IPS DF 4.7 (cell line): ENCODE measurements around the gene GMPPA.

Source experiments
- DNase-seq: peaks from one replicate; pipeline ENCODE4 v3.0.0-alpha.2; 2013; ENCODE audit warnings: low spot score; ENCODE audit errors: extremely low read depth

Gene GMPPA

DNA sequence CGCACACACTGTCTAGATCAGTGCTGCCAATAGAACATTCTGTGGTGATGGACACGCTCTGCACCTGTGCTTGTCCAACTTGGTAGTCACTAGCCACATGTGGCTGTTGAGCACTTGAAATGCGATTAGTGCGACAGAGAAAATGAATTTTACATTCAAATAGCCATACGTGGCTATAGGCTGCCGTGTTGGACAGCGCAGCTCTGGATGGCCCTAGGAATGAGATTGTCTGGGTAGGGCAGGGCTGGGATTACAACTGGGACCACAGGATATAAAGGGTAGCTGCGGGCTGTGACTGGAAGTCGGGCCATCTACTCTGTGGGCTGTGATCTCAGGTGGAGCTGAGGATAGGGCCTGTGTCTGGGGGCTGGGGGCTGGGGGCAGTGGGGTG is 20.8 kb downstream of the GMPPA start:
- DNase-seq: no peak

- no peak for DNase-seq
Observed at GRCh38 chr2:219520079-219520478, 21.4 kb downstream of the GMPPA start.

DNA sequence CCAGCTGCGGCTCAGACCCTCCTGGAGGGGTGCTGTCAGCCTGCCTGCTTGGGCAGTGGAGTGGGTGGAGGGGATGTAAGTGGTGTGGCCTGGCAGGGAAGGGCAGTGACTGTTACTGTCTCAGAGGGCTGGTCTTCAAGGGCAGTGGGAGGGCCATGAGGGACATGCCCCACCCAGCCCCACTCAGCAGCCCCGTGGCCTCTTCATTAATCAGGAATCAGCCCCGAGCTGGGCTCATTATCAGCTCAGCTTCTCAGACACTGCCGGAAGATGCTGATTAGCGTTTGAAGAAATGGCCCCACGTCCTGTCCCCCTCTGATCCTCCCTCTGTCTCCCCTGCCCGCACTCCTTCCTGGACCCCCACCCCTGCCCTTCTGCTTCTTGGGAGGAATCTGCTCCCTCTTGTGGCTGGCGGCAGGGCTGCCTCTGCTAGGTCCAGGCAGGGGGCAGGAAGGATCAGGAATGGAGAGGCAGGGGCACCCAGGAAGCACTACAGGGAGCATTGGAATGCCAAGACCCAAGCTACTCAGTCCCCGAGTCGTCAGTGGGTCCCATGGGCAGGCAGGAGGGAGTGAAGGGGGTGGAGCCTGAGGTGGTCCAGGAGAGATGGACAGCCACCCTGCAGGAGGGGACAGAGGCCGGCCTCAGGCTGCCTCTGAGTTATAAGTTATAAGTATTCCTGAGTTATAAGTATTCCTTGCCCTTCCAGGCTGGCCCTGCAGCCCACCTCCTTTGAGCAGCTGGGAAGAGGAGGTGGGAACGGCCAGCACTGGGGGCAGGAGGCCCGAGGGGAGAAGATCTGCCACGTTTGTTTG is 22.6 kb downstream of the GMPPA start:
- DNase-seq: no peak

DNA sequence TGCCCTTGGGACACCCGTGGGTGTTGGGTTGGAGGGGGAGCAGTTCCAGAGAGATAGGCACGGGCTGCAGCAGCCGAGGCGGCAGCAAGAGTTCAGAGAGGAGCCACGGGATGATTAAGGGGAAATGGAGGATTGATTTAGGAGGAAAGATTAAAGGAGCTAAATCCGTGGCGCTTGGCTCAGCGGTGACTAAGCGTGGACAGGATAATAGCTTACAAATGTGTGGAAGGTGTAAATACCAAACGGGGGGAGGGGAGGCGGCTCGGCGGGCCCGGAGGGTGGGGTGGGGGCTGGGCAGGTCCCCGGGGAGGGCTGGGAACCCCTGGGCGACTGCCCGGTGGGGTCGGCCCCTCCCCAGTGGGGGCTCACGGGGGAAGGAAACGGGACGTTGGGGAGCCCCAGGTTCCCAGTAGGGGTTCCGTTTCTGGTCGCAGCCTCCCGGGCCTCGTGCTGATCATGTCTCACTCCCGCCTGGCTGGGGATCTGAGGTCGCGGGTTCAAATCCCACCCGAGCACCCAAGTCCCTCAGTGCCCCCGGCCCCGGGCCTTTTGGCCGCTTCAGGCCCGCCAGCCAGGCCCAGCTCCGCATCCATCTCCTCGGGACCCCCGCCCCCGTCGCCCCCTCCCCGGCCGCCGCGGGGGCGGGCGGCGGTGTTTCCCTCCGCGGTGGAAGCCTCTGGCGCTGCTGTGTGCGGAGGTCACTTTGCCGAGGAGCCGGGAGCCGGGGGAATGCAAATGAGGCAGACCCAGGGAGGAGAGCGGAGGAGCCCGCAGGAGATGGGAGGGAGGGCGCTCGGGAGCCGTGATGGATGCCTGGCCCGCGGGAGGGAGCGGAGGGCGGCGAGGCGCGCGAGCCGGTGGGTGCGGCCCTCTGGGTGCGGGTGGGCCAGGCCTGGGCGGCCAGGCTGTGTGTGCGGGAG is 23.7 kb downstream of the GMPPA start:
- DNase-seq: no peak

GRCh38 chr2:219523031-219523671 is 24.5 kb downstream of the GMPPA start:
- no peak for DNase-seq

- DNase-seq: no peak
Observed at GRCh38 chr2:219524817-219525216, 26.1 kb downstream of the GMPPA start.

DNA sequence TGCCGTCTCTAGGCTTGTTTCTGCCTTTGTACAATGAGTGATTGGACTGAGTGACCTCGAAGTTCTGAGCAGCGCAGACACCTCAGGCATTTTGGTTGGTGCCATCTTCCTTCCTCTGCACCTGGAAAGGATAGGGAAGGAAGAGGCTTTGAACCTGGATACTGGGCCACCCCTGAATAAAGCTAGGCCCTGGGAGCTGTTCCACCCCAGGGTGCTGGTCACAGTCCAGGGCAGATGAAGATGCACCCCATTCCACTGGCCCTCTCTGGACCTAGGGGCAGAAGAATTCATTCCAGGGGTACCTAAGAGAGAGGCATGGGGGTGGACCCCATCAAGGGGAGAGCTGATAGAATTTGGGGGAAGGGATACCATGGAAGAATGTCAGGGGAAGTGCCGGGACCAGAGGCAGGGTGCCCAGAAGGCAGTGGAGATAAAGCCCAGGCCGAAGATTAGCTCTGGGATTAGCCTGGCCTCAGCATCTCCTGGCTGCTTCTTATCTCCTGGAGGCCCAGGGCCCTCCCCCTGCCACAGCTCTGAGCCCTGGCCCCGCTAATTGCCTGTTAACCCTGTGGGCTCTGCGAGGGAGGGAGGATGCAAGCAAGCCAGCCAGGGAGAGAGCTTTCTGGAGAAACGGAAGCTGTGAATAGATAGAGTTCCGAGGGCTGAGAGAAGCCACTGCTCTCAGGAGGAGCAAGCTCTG is 27.0 kb downstream of the GMPPA start:
- DNase-seq: no peak

DNA sequence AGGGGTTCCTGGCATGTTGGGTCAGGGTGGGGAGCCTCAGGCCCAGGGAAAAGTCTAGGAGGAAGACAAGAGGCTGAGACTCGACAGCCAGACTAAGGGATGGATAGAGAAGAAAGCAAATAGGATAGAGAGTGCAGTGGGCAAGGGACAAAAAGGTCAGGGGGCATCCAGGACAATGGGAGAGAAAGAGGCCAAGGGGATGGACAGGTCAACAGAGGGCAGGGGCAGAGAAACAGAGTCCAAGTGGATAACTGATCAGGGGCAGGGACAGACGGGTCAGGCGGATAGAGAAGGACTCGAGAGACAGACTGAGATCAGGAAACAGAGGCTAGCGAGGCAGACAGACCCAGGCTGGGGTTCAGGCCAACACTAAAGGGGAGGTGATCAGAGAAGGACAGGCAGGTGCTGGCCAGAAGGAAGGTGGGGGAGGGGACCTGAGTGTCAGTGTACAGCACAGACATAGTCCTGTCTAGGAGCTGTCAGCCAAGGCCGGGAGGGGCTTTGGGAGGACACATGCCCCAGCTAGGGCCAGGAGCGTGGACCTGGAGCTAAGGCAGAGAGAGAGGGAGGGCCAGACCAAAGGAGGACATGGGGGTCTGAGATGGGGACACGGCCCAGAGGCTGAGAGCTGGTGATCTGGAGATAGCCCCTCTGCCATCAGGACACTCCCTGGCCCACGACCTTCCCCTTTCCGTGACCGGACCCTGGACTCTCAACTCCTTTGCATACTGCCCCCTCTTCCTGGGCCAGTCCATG is 27.8 kb downstream of the GMPPA start:
- no peak for DNase-seq

- DNase-seq: no peak
Observed at GRCh38 chr2:219527076-219527394, 28.3 kb downstream of the GMPPA start.

DNA sequence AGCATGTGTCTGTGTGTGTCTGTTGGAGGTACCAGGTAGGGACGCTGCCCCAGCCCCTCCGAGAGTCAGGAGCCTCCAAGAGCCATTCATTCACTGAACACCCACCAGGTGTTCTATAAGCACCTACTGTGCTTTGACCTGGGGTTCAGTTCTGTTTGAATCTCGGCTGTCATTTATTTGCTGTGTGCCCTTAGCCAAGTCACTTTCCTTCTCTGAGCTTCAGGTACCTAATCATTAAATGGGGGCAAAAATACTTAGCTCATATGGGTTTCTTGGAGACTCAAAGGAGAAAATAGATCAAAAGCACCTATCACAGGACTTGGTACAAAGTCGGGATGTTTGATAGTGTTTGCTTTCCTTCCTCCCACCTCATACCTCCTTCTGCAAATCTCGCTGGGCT is 28.8 kb downstream of the GMPPA start:
- DNase-seq: no peak

- no peak for DNase-seq
Observed at GRCh38 chr2:219530048-219530963, 31.6 kb downstream of the GMPPA start.

DNA sequence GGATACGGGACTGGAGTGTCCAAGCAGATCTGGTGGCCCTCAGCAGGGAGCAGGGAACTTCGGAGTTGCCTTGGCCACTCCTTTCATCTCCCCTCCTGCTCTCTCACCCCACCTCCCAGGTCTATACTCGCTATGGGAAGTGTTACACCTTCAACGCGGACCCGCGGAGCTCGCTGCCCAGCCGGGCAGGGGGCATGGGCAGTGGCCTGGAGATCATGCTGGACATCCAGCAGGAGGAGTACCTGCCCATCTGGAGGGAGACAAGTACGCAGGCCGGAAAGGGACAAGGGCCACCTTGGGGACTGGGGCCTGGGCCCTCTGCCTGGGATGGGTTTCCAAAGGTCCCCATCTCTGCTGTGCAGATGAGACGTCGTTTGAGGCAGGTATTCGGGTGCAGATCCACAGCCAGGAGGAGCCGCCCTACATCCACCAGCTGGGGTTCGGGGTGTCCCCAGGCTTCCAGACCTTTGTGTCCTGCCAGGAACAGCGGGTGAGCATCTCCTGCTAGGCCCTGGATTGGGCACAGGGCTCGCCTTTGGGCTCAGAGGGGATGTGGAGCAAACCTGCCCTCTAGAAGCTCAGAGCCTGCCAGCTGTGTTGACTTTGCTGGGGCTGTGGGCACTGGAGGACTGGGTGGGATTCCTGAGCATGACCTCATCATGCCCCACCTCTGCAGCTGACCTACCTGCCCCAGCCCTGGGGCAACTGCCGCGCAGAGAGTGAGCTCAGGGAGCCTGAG is 33.1 kb downstream of the GMPPA start:
- no peak for DNase-seq

GRCh38 chr2:219532378-219532649 is 33.6 kb downstream of the GMPPA start:
- DNase-seq: no peak

DNA sequence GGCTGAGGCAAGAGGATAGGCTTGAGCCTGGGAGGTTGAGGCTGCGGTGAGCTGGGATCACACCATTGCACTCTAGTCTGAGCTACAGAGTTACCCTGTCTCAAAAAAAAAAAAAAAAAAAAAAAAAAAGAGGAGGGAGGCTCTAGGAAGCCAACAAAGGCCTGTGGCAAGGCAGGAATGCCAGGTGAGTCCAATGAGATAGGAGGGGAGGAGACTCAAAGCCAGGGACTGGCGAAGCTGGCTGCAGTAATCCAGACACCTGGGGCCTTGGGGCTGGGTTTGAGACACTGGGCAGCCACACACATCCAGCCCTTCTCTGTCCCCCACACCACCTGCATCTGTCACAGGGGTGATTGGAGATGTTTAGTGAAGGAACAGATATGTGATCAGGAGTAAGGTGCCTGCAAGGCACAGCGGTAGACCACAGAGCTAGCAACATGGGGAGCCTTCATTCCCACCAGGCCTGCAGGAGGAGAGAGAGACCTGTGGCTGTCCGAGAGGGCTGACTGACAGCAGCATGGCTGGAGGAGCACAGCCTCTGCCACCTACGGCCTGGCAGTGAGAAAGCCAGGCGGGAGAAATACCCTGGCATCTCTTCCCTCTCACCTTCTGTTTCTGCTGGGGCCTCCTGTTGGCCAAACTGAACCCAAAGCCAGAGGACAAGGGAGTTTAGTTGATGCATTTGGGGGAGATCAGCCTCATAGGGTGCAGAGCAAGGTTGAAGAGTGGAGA is 35.4 kb downstream of the GMPPA start:
- no peak for DNase-seq

- no peak for DNase-seq
Observed at GRCh38 chr2:219536425-219536824, 37.7 kb downstream of the GMPPA start.

DNA sequence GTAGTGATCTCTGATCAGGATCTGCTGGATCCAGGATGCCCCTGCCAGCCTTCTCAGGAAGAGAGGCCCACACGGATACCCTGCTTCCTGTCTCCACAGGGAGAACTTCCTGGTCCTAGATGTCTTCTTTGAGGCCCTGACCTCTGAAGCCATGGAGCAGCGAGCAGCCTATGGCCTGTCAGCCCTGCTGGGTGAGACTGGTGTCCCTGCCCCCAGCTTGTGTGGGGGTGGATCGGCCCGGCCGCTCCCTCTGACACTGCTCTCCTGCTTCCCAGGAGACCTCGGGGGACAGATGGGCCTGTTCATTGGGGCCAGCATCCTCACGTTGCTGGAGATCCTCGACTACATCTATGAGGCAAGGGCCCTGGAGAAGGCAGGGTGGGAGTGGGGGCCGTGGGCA is 38.3 kb downstream of the GMPPA start:
- no peak for DNase-seq

DNA sequence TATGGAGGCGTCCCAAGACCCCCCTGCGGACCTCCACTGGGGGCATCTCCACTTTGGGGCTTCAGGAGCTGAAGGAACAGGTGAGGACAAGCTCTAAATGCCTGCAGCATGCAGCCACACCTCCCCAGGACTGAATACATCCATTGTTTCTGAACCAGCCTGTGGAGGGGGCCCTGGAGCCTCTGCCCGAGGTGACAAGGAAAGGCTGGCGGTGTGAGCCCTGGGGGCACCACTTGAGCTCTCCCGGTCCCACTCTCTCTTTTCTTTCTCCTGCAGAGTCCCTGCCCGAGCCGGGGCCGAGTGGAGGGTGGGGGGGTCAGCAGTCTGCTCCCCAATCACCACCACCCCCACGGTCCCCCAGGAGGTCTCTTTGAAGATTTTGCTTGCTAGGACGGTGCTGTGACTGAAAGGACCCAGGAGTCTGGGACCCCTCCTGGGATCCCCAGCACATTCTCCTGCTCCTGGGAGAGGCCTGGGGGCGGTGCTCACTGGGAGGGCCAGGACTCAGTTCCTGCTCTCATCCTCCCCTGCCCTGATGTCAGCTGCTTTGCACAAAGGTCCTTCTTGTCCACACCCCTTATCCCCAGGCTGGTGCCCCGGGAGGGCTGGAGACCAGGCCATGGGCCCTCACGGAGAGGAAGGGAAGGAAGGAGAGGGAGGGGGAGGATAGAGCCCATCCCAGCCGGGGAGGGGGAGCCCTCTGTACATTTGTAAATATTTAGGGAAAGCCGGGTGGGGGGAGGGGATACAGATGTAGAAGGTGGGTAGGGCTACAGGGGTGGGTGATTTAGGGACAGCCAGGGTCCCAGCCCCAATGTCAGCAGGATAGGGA is 39.2 kb downstream of the GMPPA start:
- no peak for DNase-seq

- no peak for DNase-seq
Observed at GRCh38 chr2:219538504-219538951, 39.8 kb downstream of the GMPPA start.
